ENCODE data around the gene CAMK4. TPM values are rescaled to one million over a fixed set of nuclear protein-coding genes. Genes with fewer than 3 reads are reported as not detected.
A peak's percentile ranks its signal among the peaks of the same experiment; 100 is the strongest.

Gene CAMK4
- total and polyA plus RNA-seq, 9 of the 15 experiments (the other 6 are each of a cell fraction or from before 2014, with no cell fraction given), result 0.35 TPM; not detected in 8

- no peak for TF ChIP-seq ATF3 (IDR thresholded peaks at IDR 0.05)
- no peak for TF ChIP-seq ATF3 (CRISPR knock-in tag; conservative IDR thresholded peaks at IDR 0.05)
- no peak for TF ChIP-seq SMC3 (conservative IDR thresholded peaks at IDR 0.05; ENCODE audit: insufficient read depth, low read depth, low read length)
- TF ChIP-seq CBX5 (IDR thresholded peaks at IDR 0.05; ENCODE audit: borderline replicate concordance, low read depth), result peak; percentile 83; the same call in 1 of the 2 replicates
- no peak for TF ChIP-seq MXI1 (IDR thresholded peaks at IDR 0.05; ENCODE audit: low read depth, low read length)
- TF ChIP-seq STAG1 (CRISPR knock-in tag; IDR thresholded peaks at IDR 0.05; ENCODE audit: borderline replicate concordance), result no peak
- TF ChIP-seq MEF2D (tag; conservative IDR thresholded peaks at IDR 0.05; ENCODE audit: low read depth), result peak; percentile 76
- TF ChIP-seq TAF9B (IDR thresholded peaks at IDR 0.05; ENCODE audit: partially characterized antibody), result no peak
- TF ChIP-seq GMEB1 (CRISPR knock-in tag; IDR thresholded peaks at IDR 0.05), result no peak
- TF ChIP-seq ARID3A (IDR thresholded peaks at IDR 0.05; ENCODE audit: borderline replicate concordance, low read depth, low read length), result no peak
- peak; percentile 84; the same call in 1 of the 2 replicates for TF ChIP-seq CREB3 (tag; conservative IDR thresholded peaks at IDR 0.05; ENCODE audit: low read depth)
- no peak for TF ChIP-seq SMAD2 (IDR thresholded peaks at IDR 0.05; ENCODE audit: low read depth, low read length)
- no peak for TF ChIP-seq GABPB1 (CRISPR knock-in tag; IDR thresholded peaks at IDR 0.05)
- no peak for TF ChIP-seq FOS (IDR thresholded peaks at IDR 0.05; ENCODE audit: extremely low read depth, insufficient read length)
- TF ChIP-seq ATF6 (CRISPR knock-in tag; IDR thresholded peaks at IDR 0.05), result no peak
- no peak for TF ChIP-seq POLR2AphosphoS2 (IDR thresholded peaks at IDR 0.05; ENCODE audit: low read length)
- no peak for TF ChIP-seq ZNF277 (CRISPR knock-in tag; IDR thresholded peaks at IDR 0.05; ENCODE audit: borderline replicate concordance)
- no peak for TF ChIP-seq MAZ (CRISPR knock-in tag; conservative IDR thresholded peaks at IDR 0.05 in 1 of 2, IDR thresholded peaks at IDR 0.05 in 1 of 2)
- no peak for TF ChIP-seq USF2 (CRISPR knock-in tag; IDR thresholded peaks at IDR 0.05)
Measured at GRCh38 chr5:111299067-111299481, 74.9 kb downstream of the CAMK4 start (continued).
